Measurements from ENCODE around the gene E2F3. TPM values are rescaled to one million over a fixed set of nuclear protein-coding genes. Genes with fewer than 3 reads are reported as not detected.

The E2F3 gene
- total and polyA plus RNA-seq, 2 donors (not counting 1 experiment from before 2014, with no cell fraction given), result 4.1 to 12.3 TPM

DNA sequence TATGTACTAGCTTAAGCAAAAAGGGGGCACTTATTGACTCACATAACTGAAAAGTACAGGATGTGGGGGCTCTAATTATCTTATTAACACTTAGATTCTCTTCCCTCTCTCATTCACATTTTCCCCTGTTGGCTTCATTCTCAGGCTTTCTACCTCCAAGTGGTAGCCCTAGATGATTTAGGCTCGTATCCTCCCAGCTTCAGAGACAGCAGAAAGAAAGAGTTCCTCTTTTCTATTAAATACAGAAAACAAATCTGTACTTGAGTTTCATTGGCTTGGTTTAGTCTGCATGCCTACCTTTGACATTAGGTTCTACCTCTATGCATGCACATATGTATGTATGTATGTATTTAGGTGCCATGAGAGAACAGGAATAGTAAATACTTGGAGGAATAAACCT, 15.5 kb upstream of the E2F3 start:
- Histone ChIP-seq H2AFZ (ENCODE audit: low read length) (no peak overlapping the region), H3K4me3 (replicated peaks in 1 of 4; ENCODE audit: control extremely low read depth in 1 of 4, insufficient read depth in 1 of 4, low read depth in 3 of 4, low read length in 4 of 4) (no peak overlapping the region), H3K9me3 (ENCODE audit: control insufficient read depth, insufficient read depth, low read depth, low read length) (no peaks in the 10 kb centered on the region), H3K79me2 (ENCODE audit: control insufficient read depth, insufficient read depth, low read length) (no peaks in the 10 kb centered on the region), H3K4me1 (ENCODE audit: control insufficient read depth, extremely low read depth, insufficient read depth, low read length) (no peaks in the 10 kb centered on the region), H3K4me2 (ENCODE audit: extremely low read depth, insufficient read depth, low read length) (no peak overlapping the region), H3K36me3 (ENCODE audit: control insufficient read depth, insufficient read depth, low read length) (no peaks in the 10 kb centered on the region), H4K20me1 (ENCODE audit: control insufficient read depth, extremely low read depth, insufficient read depth, low read length) (no peaks in the 10 kb centered on the region), H3K9ac (ENCODE audit: insufficient read depth, low read length) (no peak overlapping the region), H3K27me3 (ENCODE audit: control insufficient read depth, insufficient read depth, low read length) (no peaks in the 10 kb centered on the region), H3K27ac (ENCODE audit: insufficient read depth, low read length) (no peak overlapping the region)
- TF ChIP-seq EZH2 (IDR thresholded peaks at IDR 0.05; ENCODE audit: low read length, missing control alignments), result no peak
- TF ChIP-seq CTCF (conservative IDR thresholded peaks at IDR 0.05 in 1 of 2, IDR thresholded peaks at IDR 0.05 in 1 of 2; ENCODE audit: low read depth in 1 of 2, low read length in 2 of 2), result no peak
- no peak for DNase-seq (ENCODE audit: low read depth in 2 of 2)

DNA sequence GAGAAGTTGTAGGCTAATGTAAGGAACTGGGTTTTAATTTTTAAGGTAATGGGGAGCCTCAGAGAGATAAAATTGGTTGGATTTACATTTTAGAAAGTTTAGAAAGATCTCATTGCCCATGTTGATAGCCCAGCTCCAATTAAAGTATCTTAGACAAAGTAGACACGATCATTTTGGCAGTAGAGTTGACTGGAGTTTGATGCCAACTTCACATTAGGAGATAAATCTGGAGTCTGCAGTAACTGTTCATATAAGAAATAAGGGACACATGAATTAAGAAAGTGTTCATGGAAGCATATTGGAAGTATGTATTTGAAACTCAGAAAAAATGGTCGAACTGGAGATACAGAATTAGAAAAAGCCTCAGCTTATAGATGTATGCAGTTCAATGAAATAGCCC, 12.6 kb upstream of the E2F3 start:
- no peak for TF ChIP-seq CTCF (conservative IDR thresholded peaks at IDR 0.05 in 1 of 2, IDR thresholded peaks at IDR 0.05 in 1 of 2; ENCODE audit: low read depth in 1 of 2, low read length in 2 of 2)
- TF ChIP-seq EZH2 (IDR thresholded peaks at IDR 0.05; ENCODE audit: low read length, missing control alignments), result no peak
- Histone ChIP-seq H3K9ac (ENCODE audit: insufficient read depth, low read length) (no peak overlapping the region), H3K27me3 (ENCODE audit: control insufficient read depth, insufficient read depth, low read length) (no peaks in the 10 kb centered on the region), H3K4me1 (ENCODE audit: control insufficient read depth, extremely low read depth, insufficient read depth, low read length) (no peaks in the 10 kb centered on the region), H3K4me3 (replicated peaks in 1 of 4; ENCODE audit: control extremely low read depth in 1 of 4, insufficient read depth in 1 of 4, low read depth in 3 of 4, low read length in 4 of 4) (no peak overlapping the region), H2AFZ (ENCODE audit: low read length) (no peak overlapping the region), H3K27ac (ENCODE audit: insufficient read depth, low read length) (no peak overlapping the region), H3K4me2 (ENCODE audit: extremely low read depth, insufficient read depth, low read length) (no peak overlapping the region), H4K20me1 (ENCODE audit: control insufficient read depth, extremely low read depth, insufficient read depth, low read length) (no peaks in the 10 kb centered on the region), H3K79me2 (ENCODE audit: control insufficient read depth, insufficient read depth, low read length) (no peaks in the 10 kb centered on the region), H3K9me3 (ENCODE audit: control insufficient read depth, insufficient read depth, low read depth, low read length) (no peaks in the 10 kb centered on the region), H3K36me3 (ENCODE audit: control insufficient read depth, insufficient read depth, low read length) (no peaks in the 10 kb centered on the region)
- no peak for DNase-seq (ENCODE audit: low read depth in 2 of 2)

DNA sequence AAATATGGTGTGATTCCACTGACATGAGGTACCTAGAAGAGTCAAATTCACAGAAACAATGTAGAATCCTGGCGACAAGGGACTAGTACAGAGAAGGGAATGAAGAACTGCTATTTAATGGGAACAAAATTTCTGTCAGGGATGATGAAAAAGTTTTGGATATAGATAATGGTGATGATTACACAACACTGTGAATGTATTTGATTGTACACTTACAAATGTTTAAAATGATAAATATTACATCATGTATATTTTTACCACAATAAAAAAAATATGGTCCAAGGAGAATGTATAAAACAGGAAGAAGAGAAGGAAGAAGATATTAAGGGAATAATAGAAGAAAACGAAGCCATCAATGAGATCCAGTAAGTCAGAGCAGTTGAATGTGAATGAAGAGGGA, 8.4 kb upstream of the E2F3 start:
- Histone ChIP-seq H3K27ac (ENCODE audit: insufficient read depth, low read length) (no peak overlapping the region), H3K9ac (ENCODE audit: insufficient read depth, low read length) (no peak overlapping the region), H3K9me3 (ENCODE audit: control insufficient read depth, insufficient read depth, low read depth, low read length) (no peaks in the 10 kb centered on the region), H2AFZ (ENCODE audit: low read length) (no peak overlapping the region), H3K27me3 (ENCODE audit: control insufficient read depth, insufficient read depth, low read length) (no peaks in the 10 kb centered on the region), H3K79me2 (ENCODE audit: control insufficient read depth, insufficient read depth, low read length) (no peaks in the 10 kb centered on the region), H3K4me1 (ENCODE audit: control insufficient read depth, extremely low read depth, insufficient read depth, low read length) (no peaks in the 10 kb centered on the region), H3K36me3 (ENCODE audit: control insufficient read depth, insufficient read depth, low read length) (no peaks in the 10 kb centered on the region), H3K4me2 (ENCODE audit: extremely low read depth, insufficient read depth, low read length) (no peak overlapping the region), H3K4me3 (replicated peaks in 1 of 4; ENCODE audit: control extremely low read depth in 1 of 4, insufficient read depth in 1 of 4, low read depth in 3 of 4, low read length in 4 of 4) (no peak overlapping the region), H4K20me1 (ENCODE audit: control insufficient read depth, extremely low read depth, insufficient read depth, low read length) (no peaks in the 10 kb centered on the region)
- TF ChIP-seq EZH2 (IDR thresholded peaks at IDR 0.05; ENCODE audit: low read length, missing control alignments) (no peak), CTCF (conservative IDR thresholded peaks at IDR 0.05 in 1 of 2, IDR thresholded peaks at IDR 0.05 in 1 of 2; ENCODE audit: low read depth in 1 of 2, low read length in 2 of 2) (no peak)
- no peak for DNase-seq (ENCODE audit: low read depth in 2 of 2)
